Stimulated activated CD4-positive, alpha-beta T cell treated with anti-CD3 and anti-CD28 coated beads, Interleukin-2, amount 100 ng/mL, for 48 hours (primary cell): Measurements from ENCODE around the gene BCKDHB.
A peak's percentile ranks its signal among the peaks of the same experiment; 100 is the strongest.
"Not testable (repeated sequence)": the region's sequence is repeated elsewhere in the genome, so short reads cannot be mapped to it uniquely, and the experiment has no call there.

Experiments
- DNase-seq, 2 donors: peaks; one replicate each; pipeline ENCODE4 v3.0.0-alpha.2; 2020

Gene BCKDHB

GRCh38 chr6:80211286-80211685 is 104.8 kb downstream of the BCKDHB start:
- no peak for DNase-seq

- DNase-seq: not testable (repeated sequence)
Observed at GRCh38 chr6:80211890-80212289, 105.4 kb downstream of the BCKDHB start.

- peak in 1 of 2 donors; percentile 6 for DNase-seq
Observed at GRCh38 chr6:80214436-80215022, 108.1 kb downstream of the BCKDHB start.

- DNase-seq: no peak
Observed at GRCh38 chr6:80215063-80215462, 108.6 kb downstream of the BCKDHB start.

GRCh38 chr6:80217794-80218193 is 111.3 kb downstream of the BCKDHB start:
- DNase-seq: no peak

- DNase-seq: no peak
Observed at GRCh38 chr6:80223743-80224212, 117.3 kb downstream of the BCKDHB start.

GRCh38 chr6:80226151-80226550 is 119.7 kb downstream of the BCKDHB start:
- no peak for DNase-seq

- DNase-seq: no peak
Observed at GRCh38 chr6:80226699-80227098, 120.2 kb downstream of the BCKDHB start.

- DNase-seq: no peak
Observed at GRCh38 chr6:80227545-80228105, 121.2 kb downstream of the BCKDHB start.

GRCh38 chr6:80233262-80233661 is 126.8 kb downstream of the BCKDHB start:
- DNase-seq: no peak

- no peak for DNase-seq
Observed at GRCh38 chr6:80233958-80234357, 127.5 kb downstream of the BCKDHB start.

GRCh38 chr6:80234401-80234800 is 127.9 kb downstream of the BCKDHB start:
- no peak for DNase-seq

- DNase-seq: no peak
Observed at GRCh38 chr6:80234908-80235307, 128.4 kb downstream of the BCKDHB start.

- DNase-seq: no peak
Observed at GRCh38 chr6:80235647-80236046, 129.2 kb downstream of the BCKDHB start.

- not testable (repeated sequence) for DNase-seq
Observed at GRCh38 chr6:80238754-80239153, 132.3 kb downstream of the BCKDHB start.

GRCh38 chr6:80245043-80245442 is 138.6 kb downstream of the BCKDHB start:
- no peak for DNase-seq

GRCh38 chr6:80249897-80250296 is 143.4 kb downstream of the BCKDHB start:
- DNase-seq: no peak

GRCh38 chr6:80250391-80250997 is 144.0 kb downstream of the BCKDHB start:
- no peak for DNase-seq

GRCh38 chr6:80251321-80251720 is 144.8 kb downstream of the BCKDHB start:
- DNase-seq: no peak

GRCh38 chr6:80254716-80255115 is 148.2 kb downstream of the BCKDHB start:
- no peak for DNase-seq

- no peak for DNase-seq
Observed at GRCh38 chr6:80256691-80257090, 150.2 kb downstream of the BCKDHB start.

GRCh38 chr6:80259118-80259517 is 152.6 kb downstream of the BCKDHB start:
- no peak for DNase-seq

GRCh38 chr6:80263585-80263984 is 157.1 kb downstream of the BCKDHB start:
- no peak for DNase-seq
